ENCODE results near the gene TSPAN11. TPM values are rescaled to one million over a fixed set of nuclear protein-coding genes. Genes with fewer than 3 reads are reported as not detected.

TSPAN11 gene
- total and polyA plus RNA-seq, 2 experiments from 2014 or later = 5.2 to 9.6 TPM

- WGBS (ENCODE audit: low lambda C conversion rate, missing lambda C conversion rate) = 94% methylated on average over 12 of the region's 12 CpGs
- Histone ChIP-seq H3K36me3 (replicated peaks; ENCODE audit: insufficient read depth, low read depth) (no peaks in the 10 kb centered on the region), H3K4me3 (no peak overlapping the region), H2AFZ (no peak overlapping the region), H3K9me2 (replicated peaks; ENCODE audit: insufficient read depth) (no peaks in the 10 kb centered on the region), H3K79me2 (no peaks in the 10 kb centered on the region), H3K9me3 (ENCODE audit: low read depth) (no peaks in the 10 kb centered on the region), H3K27ac (no peak overlapping the region), H3K4me2 (no peak overlapping the region), H3K4me1 (ENCODE audit: insufficient read depth) (no peaks in the 10 kb centered on the region), H3K27me3 (no peaks in the 10 kb centered on the region), H4K20me1 (ENCODE audit: insufficient read depth, poor library complexity, severe bottlenecking) (no peaks in the 10 kb centered on the region)
- no peak for DNase-seq (ENCODE audit: low spot score)
- TF ChIP-seq, protein P1, sequence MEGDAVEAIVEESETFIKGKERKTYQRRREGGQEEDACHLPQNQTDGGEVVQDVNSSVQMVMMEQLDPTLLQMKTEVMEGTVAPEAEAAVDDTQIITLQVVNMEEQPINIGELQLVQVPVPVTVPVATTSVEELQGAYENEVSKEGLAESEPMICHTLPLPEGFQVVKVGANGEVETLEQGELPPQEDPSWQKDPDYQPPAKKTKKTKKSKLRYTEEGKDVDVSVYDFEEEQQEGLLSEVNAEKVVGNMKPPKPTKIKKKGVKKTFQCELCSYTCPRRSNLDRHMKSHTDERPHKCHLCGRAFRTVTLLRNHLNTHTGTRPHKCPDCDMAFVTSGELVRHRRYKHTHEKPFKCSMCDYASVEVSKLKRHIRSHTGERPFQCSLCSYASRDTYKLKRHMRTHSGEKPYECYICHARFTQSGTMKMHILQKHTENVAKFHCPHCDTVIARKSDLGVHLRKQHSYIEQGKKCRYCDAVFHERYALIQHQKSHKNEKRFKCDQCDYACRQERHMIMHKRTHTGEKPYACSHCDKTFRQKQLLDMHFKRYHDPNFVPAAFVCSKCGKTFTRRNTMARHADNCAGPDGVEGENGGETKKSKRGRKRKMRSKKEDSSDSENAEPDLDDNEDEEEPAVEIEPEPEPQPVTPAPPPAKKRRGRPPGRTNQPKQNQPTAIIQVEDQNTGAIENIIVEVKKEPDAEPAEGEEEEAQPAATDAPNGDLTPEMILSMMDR (IDR thresholded peaks at IDR 0.05; ENCODE audit: poor library complexity) = no peak
- no peak for TF ChIP-seq EZH2 (IDR thresholded peaks at IDR 0.05; ENCODE audit: borderline replicate concordance)
- TF ChIP-seq EZH2phosphoT487 (IDR thresholded peaks at IDR 0.05; ENCODE audit: low read depth, severe bottlenecking, unreplicated experiment) = no peak
These were observed 55.9 kb downstream of the TSPAN11 start for GRCh38 chr12:30982413-30982812.

DNA sequence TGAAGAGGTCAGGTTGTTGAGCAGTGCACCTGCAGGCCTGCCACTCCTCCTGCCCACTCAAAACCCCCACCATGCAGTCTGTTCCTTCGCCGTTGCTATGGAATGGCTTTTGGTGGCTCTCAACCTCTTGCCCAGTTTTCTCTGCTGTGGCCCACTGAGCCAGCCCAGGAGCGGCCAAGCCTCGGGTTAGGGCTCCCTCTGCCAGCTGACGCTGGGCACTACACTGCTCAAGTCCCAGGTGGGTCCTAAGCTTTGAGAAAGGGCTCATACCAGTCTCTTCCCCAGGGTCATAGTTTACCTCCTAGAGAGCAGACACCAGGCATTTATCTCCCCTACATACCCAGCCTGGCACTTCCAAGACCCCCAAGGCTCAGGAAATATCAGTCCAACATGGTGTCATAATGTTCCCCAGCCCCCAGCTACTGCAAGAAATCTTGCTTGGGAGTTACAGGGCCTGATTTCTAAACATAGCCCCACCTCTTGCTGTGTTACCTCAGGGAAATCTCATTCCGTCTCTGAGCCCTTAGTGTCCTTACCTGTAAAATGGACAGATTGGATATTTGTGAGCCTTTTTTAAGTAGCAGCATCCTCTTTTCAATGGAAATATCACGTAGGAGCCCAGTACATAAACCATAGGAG is 59.4 kb downstream of the TSPAN11 start:
- no peaks in the 10 kb centered on the region for H3K4me1 ChIP-seq (ENCODE audit: insufficient read depth)
- H3K4me3 ChIP-seq = no peak overlapping the region
- H3K27ac ChIP-seq = no peak overlapping the region
- no peaks in the 10 kb centered on the region for H3K27me3 ChIP-seq
- no peaks in the 10 kb centered on the region for H3K9me3 ChIP-seq (ENCODE audit: low read depth)
- H3K9me2 ChIP-seq (replicated peaks; ENCODE audit: insufficient read depth) = no peaks in the 10 kb centered on the region
- TF ChIP-seq EZH2phosphoT487 (IDR thresholded peaks at IDR 0.05; ENCODE audit: low read depth, severe bottlenecking, unreplicated experiment) (no peak), EZH2 (IDR thresholded peaks at IDR 0.05; ENCODE audit: borderline replicate concordance) (no peak)
- TF ChIP-seq, protein P1 (IDR thresholded peaks at IDR 0.05; ENCODE audit: poor library complexity) = peak; percentile 78
- no peak overlapping the region for H3K4me2 ChIP-seq
- H2AFZ ChIP-seq = no peak overlapping the region
- H3K36me3 ChIP-seq (replicated peaks; ENCODE audit: insufficient read depth, low read depth) = no peaks in the 10 kb centered on the region
- peak; percentile 76 for DNase-seq (ENCODE audit: low spot score)
- H3K79me2 ChIP-seq = no peaks in the 10 kb centered on the region
- 46% methylated on average over 7 of the region's 7 CpGs for WGBS (ENCODE audit: low lambda C conversion rate, missing lambda C conversion rate)
- H4K20me1 ChIP-seq (ENCODE audit: insufficient read depth, poor library complexity, severe bottlenecking) = no peaks in the 10 kb centered on the region

DNA sequence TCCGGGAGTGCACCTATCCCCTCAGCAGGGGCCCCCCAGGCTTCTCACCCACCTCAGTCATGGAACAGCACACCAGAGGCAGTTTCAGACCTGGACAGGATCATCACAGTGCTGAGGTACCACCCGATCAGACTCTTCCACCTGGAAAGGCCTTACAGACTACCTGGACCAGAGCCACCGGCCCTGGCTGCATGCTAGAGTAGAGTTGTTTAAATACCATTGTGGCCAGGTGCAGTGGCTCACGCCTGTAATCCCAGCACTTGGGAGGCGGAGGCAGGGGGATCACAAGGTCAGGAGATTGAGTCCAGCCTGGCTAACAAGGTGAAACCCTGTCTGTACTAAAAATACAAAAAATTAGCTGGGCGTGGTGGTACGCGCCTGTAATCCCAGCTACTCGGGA is 61.5 kb downstream of the TSPAN11 start:
- Histone ChIP-seq H3K9me3 (ENCODE audit: low read depth) (no peaks in the 10 kb centered on the region), H3K4me3 (no peak overlapping the region), H4K20me1 (ENCODE audit: insufficient read depth, poor library complexity, severe bottlenecking) (no peaks in the 10 kb centered on the region), H3K79me2 (no peaks in the 10 kb centered on the region), H3K4me2 (no peak overlapping the region), H3K36me3 (replicated peaks; ENCODE audit: insufficient read depth, low read depth) (no peaks in the 10 kb centered on the region), H3K9me2 (replicated peaks; ENCODE audit: insufficient read depth) (no peaks in the 10 kb centered on the region), H3K27ac (no peak overlapping the region), H3K27me3 (no peaks in the 10 kb centered on the region), H3K4me1 (ENCODE audit: insufficient read depth) (no peaks in the 10 kb centered on the region), H2AFZ (no peak overlapping the region)
- TF ChIP-seq EZH2 (IDR thresholded peaks at IDR 0.05; ENCODE audit: borderline replicate concordance) (no peak), EZH2phosphoT487 (IDR thresholded peaks at IDR 0.05; ENCODE audit: low read depth, severe bottlenecking, unreplicated experiment) (no peak)
- TF ChIP-seq, protein P1 (IDR thresholded peaks at IDR 0.05; ENCODE audit: poor library complexity) = no peak
- 88% methylated on average over 9 of the region's 9 CpGs for WGBS (ENCODE audit: low lambda C conversion rate, missing lambda C conversion rate)
- DNase-seq (ENCODE audit: low spot score) = no peak

All from hepatocyte (in vitro differentiated cells).